Pancreas (tissue), 10 donors: Measurements from ENCODE around the gene ABI3BP. TPM values are rescaled to one million over a fixed set of nuclear protein-coding genes. Genes with fewer than 3 reads are reported as not detected.

Source experiments
- ATAC-seq, 4 donors: fragments of 200-7000 bp; cut with Tn5 transposase; one replicate each; pipeline versions ENCODE4 v1.8.0 to v1.9.1; 2020; ENCODE audit warnings: mild to moderate bottlenecking in 4 of 4, moderate library complexity in 4 of 4
- DNase-seq, 6 donors: peaks; one replicate each; pipeline ENCODE4 v3.0.0-alpha.2; 2020
- FAIRE-seq: peaks from 2 replicates; lab custom pipeline; 2012; peaks lifted over from hg19 to GRCh38; lab: Jason Lieb, UNC
- H3K27ac ChIP-seq, 4 donors: fragments of 200-600 bp; sonication (generic); 1 replicate in 3 of 4; 2 replicates in 1 of 4; pipeline versions ENCODE4 v1.5.0 to v1.8.0; 2020
- H3K27me3 ChIP-seq, 4 donors: fragments of 200-600 bp; one replicate each; pipeline ENCODE4 v1.8.0; 2021
- H3K36me3 ChIP-seq, 3 donors: fragments of 200-600 bp; sonication (generic) in 1 of 3; one replicate each; pipeline versions ENCODE4 v1.5.0 to v1.8.0; 2020 to 2021
- H3K4me1 ChIP-seq, 3 donors: fragments of 200-600 bp; one replicate each; pipeline ENCODE4 v1.8.0; 2021
- H3K4me3 ChIP-seq, 4 donors: fragments of 200-600 bp; sonication (generic) in 2 of 4; one replicate each; pipeline versions ENCODE4 v1.5.0 to v1.8.0; 2020 to 2021
- H3K9me3 ChIP-seq, 4 donors: fragments of 200-600 bp; one replicate each; pipeline ENCODE4 v1.8.0; 2021
- WGBS, 2 donors: extraction: QIAGEN DNeasy Blood & Tissue Kit; methylation state at CpG; one replicate each; pipeline ENCODE4 v1.1.7; 2013; 5-methylcytosine and 5-hydroxymethylcytosine counted together
- intact Hi-C, 3 donors: fragments of 100-400 bp; cut with DNase I; formaldehyde crosslinking; loops; one replicate each; pipeline versions ENCODE4 v1.11.1 to v1.14.2; 2022
- polyA plus RNA-seq, 2 donors: library from polyadenylated mRNA; stranded (reverse); fragments of 200-250 nt; gene quantifications; one replicate each; pipeline ENCODE4 v1.2.3, GENCODE V29; 2013
- total RNA-seq, 6 donors: library from RNA; stranded (reverse); fragmentation: NEBNext Ultra II Directional in 4 of 6; extraction: Animal tissue kit (Norgen Biotek cat#: 25700) in 4 of 6; gene quantifications; one replicate each; pipeline versions ENCODE4 v1.2.1 to v1.2.4, GENCODE V29; 2021 to 2023
- TF ChIP-seq, protein P1 (sequence below), 4 donors: fragments of 200-600 bp; sonication (generic) in 3 of 4; IDR thresholded peaks; one replicate each; pipeline versions ENCODE4 v1.5.0 to v1.8.0; 2021; ENCODE audit warnings: antibody characterized with exemption in 4 of 4
- donor health status: healthy with polysubstance abuse.
- donor health status: DM: no; HTN: no; CAD: no; lungs with moderate emphysema.
- donor health status: DM: no; HTN: no; CAD: no.
- donor health status: control.
- donor health status: control.
- donor health status: Bipolar disorder and iron deficiency.
- donor health status: DM: yes; HTN: yes; CAD: no.
- donor health status: DM: no; HTN: no; CAD: no.
- donor health status: DM: no; HTN: no; CAD: no.
- donor health status: DM: yes; HTN: yes; CAD: no.

ABI3BP gene
- total and polyA plus RNA-seq, 8 donors = 2.6 to 25.3 (median 5.8) TPM

DNA sequence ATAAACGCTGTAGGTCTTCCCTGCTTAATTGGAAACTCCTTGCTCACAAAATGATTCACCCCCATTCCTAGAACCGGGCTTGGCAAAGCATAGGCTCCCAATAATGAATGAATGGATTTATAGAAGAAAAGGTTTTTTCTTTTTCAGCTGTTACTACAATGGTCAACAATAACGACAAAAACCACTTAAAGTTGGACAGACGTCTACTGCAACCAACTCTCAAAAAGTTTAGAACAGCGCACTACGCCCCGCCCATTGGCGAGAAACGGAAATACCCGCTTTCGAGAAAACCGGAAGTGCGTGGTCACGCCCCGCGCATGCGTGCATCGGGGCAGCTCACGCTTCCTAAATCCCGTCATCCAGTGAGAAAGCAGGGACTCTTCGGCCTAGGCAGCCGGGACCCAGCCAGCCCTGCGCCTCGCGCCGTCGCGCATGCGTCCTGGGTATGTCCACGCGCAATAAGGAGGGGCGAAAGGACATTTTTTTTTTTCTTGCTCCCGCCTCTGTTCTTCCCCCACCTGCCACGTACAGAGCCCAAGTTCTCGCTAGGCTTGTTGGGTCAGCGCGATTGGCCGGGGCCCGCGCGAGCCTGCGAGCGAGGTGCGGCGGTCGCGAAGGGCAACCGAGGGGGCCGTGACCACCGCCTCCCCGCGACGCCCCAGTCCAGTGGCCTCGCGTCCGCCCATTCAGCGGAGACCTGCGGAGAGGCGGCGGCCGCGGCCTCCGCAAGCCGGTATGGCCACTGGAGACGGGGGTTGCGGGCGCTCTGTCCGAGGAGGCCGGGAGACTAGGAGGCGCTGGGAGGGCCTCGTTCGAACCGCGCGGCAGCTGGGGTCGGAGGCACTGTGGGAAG is 284.0 kb downstream of the ABI3BP start, which contains the start of gene TFG:
Gene TFG (plus strand): TSS at position 506 of the 853 bp plus-strand sequence. CDS start 4,192 bp downstream, outside the sequence.
- H3K9me3 ChIP-seq = no peaks in the 10 kb centered on the region
- FAIRE-seq = peak; percentile 96
- TF ChIP-seq, protein P1, sequence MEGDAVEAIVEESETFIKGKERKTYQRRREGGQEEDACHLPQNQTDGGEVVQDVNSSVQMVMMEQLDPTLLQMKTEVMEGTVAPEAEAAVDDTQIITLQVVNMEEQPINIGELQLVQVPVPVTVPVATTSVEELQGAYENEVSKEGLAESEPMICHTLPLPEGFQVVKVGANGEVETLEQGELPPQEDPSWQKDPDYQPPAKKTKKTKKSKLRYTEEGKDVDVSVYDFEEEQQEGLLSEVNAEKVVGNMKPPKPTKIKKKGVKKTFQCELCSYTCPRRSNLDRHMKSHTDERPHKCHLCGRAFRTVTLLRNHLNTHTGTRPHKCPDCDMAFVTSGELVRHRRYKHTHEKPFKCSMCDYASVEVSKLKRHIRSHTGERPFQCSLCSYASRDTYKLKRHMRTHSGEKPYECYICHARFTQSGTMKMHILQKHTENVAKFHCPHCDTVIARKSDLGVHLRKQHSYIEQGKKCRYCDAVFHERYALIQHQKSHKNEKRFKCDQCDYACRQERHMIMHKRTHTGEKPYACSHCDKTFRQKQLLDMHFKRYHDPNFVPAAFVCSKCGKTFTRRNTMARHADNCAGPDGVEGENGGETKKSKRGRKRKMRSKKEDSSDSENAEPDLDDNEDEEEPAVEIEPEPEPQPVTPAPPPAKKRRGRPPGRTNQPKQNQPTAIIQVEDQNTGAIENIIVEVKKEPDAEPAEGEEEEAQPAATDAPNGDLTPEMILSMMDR (IDR thresholded peaks at IDR 0.05) = no peak
- peak; percentile 98 to 100 (median 99) for DNase-seq
- peak within 1 kb of the TSS; percentile 49 to 77 (median 65) for H3K4me3 ChIP-seq
- H3K4me1 ChIP-seq = peaks cover 0 to 17% (median 9%) of the 10 kb centered on the region in 3 donors
- H3K36me3 ChIP-seq = peaks cover 0 to 7% (median 0%) of the 10 kb centered on the region in 3 donors
- 1% methylated on average over 67 to 76 of the region's 76 CpGs for WGBS, 2 donors
- intact Hi-C loops = no loop called here
- peak within 1 kb of the TSS; percentile 88 to 97 (median 96) for H3K27ac ChIP-seq
- no peaks in the 10 kb centered on the region for H3K27me3 ChIP-seq
- peak; percentile 92 to 98 (median 96) for ATAC-seq

DNA sequence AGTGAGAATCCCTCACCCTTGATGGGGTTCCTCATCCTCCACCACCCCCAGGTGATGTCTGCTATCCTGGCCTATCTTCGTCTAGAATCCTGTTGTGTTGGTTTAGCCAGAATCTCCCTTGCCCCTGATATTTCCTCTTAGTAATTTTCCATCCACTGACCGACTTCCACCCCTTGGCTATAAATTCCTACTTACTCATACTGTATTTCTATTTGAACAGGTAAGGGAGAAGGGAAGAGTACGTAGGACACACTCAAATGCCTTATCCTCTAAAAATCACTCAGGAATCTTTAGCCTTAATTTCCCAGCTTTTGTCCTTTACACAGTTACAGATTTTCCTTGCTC is 284.6 kb downstream of the ABI3BP start:
- WGBS, 2 donors = 77 to 86% methylated on average over 3 of the region's 3 CpGs
- FAIRE-seq = no peak
- no peak for DNase-seq
- Histone ChIP-seq H3K27me3 (no peaks in the 10 kb centered on the region), H3K9me3 (no peaks in the 10 kb centered on the region), H3K4me3 (peak overlapping the region in 3 of 4 donors; percentile 34 to 77 (median 66)), H3K36me3 (peaks cover 0 to under 1% (median 0%) of the 10 kb centered on the region in 3 donors), H3K27ac (peak overlapping the region; percentile 88 to 97 (median 96)), H3K4me1 (peaks cover 0 to 17% (median 9%) of the 10 kb centered on the region in 3 donors)
- ATAC-seq = no peak
- TF ChIP-seq, protein P1 (IDR thresholded peaks at IDR 0.05) = no peak
- intact Hi-C loops = no loop called here

DNA sequence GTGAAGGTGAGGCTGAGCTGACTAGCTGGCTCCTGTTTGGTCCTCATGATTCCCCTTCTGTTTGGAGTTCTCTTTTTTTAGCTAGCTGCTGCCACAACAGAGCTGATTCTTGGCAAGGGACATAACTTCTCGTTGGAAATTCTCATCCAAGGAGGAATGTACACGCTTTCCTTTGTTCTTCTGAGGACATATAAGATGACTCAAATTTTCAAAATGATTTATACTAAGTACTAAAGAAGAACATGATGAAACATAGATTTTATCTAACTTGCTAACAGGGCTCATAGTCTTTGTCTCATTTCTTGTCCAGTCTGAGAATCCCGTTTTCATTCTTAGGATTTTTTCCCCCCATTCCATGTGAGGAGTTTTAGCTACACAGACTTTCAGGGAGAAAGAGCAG is 286.9 kb downstream of the ABI3BP start:
- H3K36me3 ChIP-seq = no peaks in the 10 kb centered on the region
- H3K9me3 ChIP-seq = no peaks in the 10 kb centered on the region
- no peak for ATAC-seq
- no peaks in the 10 kb centered on the region for H3K27me3 ChIP-seq
- WGBS, 2 donors = 48 to 61% methylated on average over 3 of the region's 3 CpGs
- intact Hi-C loops = no loop called here
- TF ChIP-seq, protein P1 (IDR thresholded peaks at IDR 0.05) = no peak
- no peak overlapping the region for H3K4me3 ChIP-seq
- H3K4me1 ChIP-seq = peaks cover 0 to 8% (median 4%) of the 10 kb centered on the region in 3 donors
- FAIRE-seq = no peak
- DNase-seq = no peak
- H3K27ac ChIP-seq = no peak overlapping the region

DNA sequence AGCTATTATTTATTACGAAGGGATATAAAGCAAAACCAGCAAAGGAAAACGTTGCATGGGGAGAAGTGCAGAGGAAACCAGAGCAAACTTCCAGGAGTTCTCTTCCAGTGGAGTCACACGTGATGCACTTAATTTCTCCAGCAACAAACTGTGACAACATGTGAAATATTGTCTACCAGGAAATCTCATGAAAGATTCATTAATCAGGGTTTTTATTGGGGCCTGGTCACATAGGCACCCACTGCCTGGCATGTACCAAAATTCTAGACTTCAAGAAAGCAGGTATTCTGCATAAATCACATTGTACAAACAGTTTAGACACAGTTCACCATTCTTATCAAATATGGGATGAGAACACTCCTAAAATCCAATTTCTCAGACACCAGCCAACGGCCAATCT is 289.4 kb downstream of the ABI3BP start:
- H3K27me3 ChIP-seq = no peaks in the 10 kb centered on the region
- no peaks in the 10 kb centered on the region for H3K4me1 ChIP-seq
- no peak overlapping the region for H3K4me3 ChIP-seq
- TF ChIP-seq, protein P1 (IDR thresholded peaks at IDR 0.05) = no peak
- peak in 3 of 4 donors; percentile 36 to 72 (median 71) for ATAC-seq
- DNase-seq = peak in 1 of 6 donors; percentile 15
- peak overlapping the region in 2 of 4 donors; percentile 4 to 54 for H3K27ac ChIP-seq
- intact Hi-C loops = no loop called here
- WGBS, 2 donors = 41% methylated on average over 4 of the region's 4 CpGs
- no peaks in the 10 kb centered on the region for H3K9me3 ChIP-seq
- no peak for FAIRE-seq
- no peaks in the 10 kb centered on the region for H3K36me3 ChIP-seq

DNA sequence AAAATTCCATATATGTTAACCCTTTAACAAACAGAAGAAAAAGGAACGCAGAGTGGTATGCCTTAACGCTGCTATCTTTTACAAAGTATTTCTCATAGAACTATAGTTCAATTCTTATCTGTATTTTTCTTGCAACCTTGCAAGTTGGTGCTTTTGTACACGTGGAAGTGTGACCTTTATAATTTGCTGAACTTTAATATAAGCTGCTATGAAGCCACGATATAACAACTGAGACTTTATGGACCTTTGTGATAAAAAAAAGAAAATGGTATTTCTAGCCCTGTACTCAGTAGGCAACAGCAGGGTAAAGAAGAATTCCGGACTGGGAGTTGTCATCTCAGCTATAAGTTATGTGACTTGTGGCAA is 290.3 kb downstream of the ABI3BP start:
- H3K36me3 ChIP-seq = no peaks in the 10 kb centered on the region
- ATAC-seq = no peak
- 61 to 62% methylated on average over 5 of the region's 5 CpGs for WGBS, 2 donors
- no peak overlapping the region for H3K4me3 ChIP-seq
- H3K27ac ChIP-seq = no peak overlapping the region
- H3K27me3 ChIP-seq = no peaks in the 10 kb centered on the region
- no peaks in the 10 kb centered on the region for H3K9me3 ChIP-seq
- no peaks in the 10 kb centered on the region for H3K4me1 ChIP-seq
- intact Hi-C loops = no loop called here
- no peak for DNase-seq
- FAIRE-seq = no peak
- TF ChIP-seq, protein P1 (IDR thresholded peaks at IDR 0.05) = no peak
